A673 (cell line): ENCODE measurements around the gene PRKCB. TPM values are rescaled to one million over a fixed set of nuclear protein-coding genes. Genes with fewer than 3 reads are reported as not detected.

Experiments
- BruUV-seq: library from RNA; stranded (reverse); fragments of 400-500 nt; replicated peaks from 2 replicates; lab custom pipeline; 2021; lab: Mats Ljungman, UMichigan
- CTCF ChIA-PET: fragments of 300-600 bp; sonication (Branson Sonifier 250); formaldehyde crosslinking; loops from one replicate; lab custom pipeline; 2022; ENCODE audit warnings: antibody characterized with exemption; lab: Charles Lee
- POLR2A ChIA-PET: fragments of 300-600 bp; sonication (Branson Sonifier 250); formaldehyde crosslinking; loops from one replicate; lab custom pipeline; 2022; ENCODE audit warnings: antibody characterized with exemption; ENCODE audit not compliant: low non-redundant PET; lab: Charles Lee
- DNase-seq: peaks from one replicate; pipeline ENCODE4 v3.0.0-alpha.2; 2015; ENCODE audit warnings: low spot score
- H3K27ac ChIP-seq: fragments of 200-600 bp; sonication (generic); 2 replicates; pipeline ENCODE4 v1.5.1; 2016; ENCODE audit warnings: mixed run types, low read depth, mild to moderate bottlenecking, mixed read lengths, antibody characterized with exemption, low read length; ENCODE audit not compliant: poor library complexity, severe bottlenecking
- H3K27me3 ChIP-seq: fragments of 200-600 bp; sonication (generic); replicated peaks from 2 replicates; pipeline ENCODE4 v1.6.1; 2017; ENCODE audit warnings: mixed run types, low read depth, mild to moderate bottlenecking, mixed read lengths, antibody characterized with exemption, low read length; ENCODE audit not compliant: insufficient read depth, poor library complexity
- H3K36me3 ChIP-seq: fragments of 200-600 bp; sonication (generic); 2 replicates; pipeline ENCODE4 v1.6.1; 2016; ENCODE audit warnings: mixed run types, mild to moderate bottlenecking, mixed read lengths, antibody characterized with exemption, low read length; ENCODE audit not compliant: insufficient read depth, poor library complexity, severe bottlenecking
- H3K4me1 ChIP-seq: fragments of 200-600 bp; sonication (generic); 2 replicates; pipeline ENCODE4 v1.6.1; 2017; ENCODE audit warnings: mixed run types, mild to moderate bottlenecking, mixed read lengths, antibody characterized with exemption, low read length; ENCODE audit not compliant: insufficient read depth, poor library complexity, severe bottlenecking
- H3K4me3 ChIP-seq: fragments of 200-600 bp; sonication (generic); 2 replicates; pipeline ENCODE4 v1.5.1; 2016; ENCODE audit warnings: low read depth, mixed run types, mild to moderate bottlenecking, mixed read lengths, low read length; ENCODE audit not compliant: poor library complexity, severe bottlenecking
- H3K9me3 ChIP-seq: fragments of 200-600 bp; sonication (generic); 2 replicates; pipeline ENCODE4 v1.6.1; 2016; ENCODE audit warnings: mixed run types, low read depth, mild to moderate bottlenecking, mixed read lengths, antibody characterized with exemption, low read length; ENCODE audit not compliant: poor library complexity, severe bottlenecking
- CTCF ChIP-seq: fragments of 300-800, 200-600 bp; sonication (generic); conservative IDR thresholded peaks from 2 replicates; pipeline ENCODE4 v1.5.1; 2017; ENCODE audit warnings: low read depth, mild to moderate bottlenecking, antibody characterized with exemption, low read length, moderate library complexity, mixed read lengths
- EZH2 ChIP-seq: fragments of 200-600 bp; sonication (generic); IDR thresholded peaks from 2 replicates; pipeline ENCODE4 v1.6.1; 2017; ENCODE audit warnings: borderline replicate concordance, low read depth, mild to moderate bottlenecking, mixed read lengths, antibody characterized with exemption, low read length; ENCODE audit not compliant: poor library complexity, severe bottlenecking
- intact Hi-C: fragments of 100-400 bp; cut with micrococcal nuclease; formaldehyde crosslinking; loops from one replicate; pipeline ENCODE4 v1.10.0; 2022; ENCODE audit not compliant: unreplicated experiment
- total RNA-seq: library from RNA; stranded (reverse); gene quantifications from 2 replicates; pipeline ENCODE4 v1.2.3, GENCODE V29; 2021

The PRKCB gene
- total RNA-seq, 1 experiment from 2014 or later: 171 TPM

DNA sequence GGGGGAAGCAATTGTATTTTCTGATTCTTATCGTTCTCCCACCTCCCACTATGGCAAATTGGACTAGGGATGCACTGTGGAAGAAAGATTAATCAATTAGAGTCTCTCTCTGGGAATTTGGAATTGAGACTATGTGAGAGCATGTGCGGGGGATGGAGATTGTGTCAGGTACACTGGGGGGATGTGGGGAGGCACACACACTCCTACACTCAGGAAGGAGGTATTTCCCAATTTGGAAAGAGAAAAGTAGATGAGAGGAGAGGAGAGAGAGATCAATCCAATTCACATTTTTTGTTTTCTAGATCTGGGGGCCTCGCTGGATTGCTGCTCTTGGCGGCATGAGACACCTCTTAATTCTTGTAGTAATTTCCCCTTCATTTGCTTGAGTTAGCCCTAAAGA is 14.3 kb upstream of the PRKCB start:
- POLR2A ChIA-PET: no interaction called here
- intact Hi-C loops: no loop called here
- BruUV-seq: no TSS peak

DNA sequence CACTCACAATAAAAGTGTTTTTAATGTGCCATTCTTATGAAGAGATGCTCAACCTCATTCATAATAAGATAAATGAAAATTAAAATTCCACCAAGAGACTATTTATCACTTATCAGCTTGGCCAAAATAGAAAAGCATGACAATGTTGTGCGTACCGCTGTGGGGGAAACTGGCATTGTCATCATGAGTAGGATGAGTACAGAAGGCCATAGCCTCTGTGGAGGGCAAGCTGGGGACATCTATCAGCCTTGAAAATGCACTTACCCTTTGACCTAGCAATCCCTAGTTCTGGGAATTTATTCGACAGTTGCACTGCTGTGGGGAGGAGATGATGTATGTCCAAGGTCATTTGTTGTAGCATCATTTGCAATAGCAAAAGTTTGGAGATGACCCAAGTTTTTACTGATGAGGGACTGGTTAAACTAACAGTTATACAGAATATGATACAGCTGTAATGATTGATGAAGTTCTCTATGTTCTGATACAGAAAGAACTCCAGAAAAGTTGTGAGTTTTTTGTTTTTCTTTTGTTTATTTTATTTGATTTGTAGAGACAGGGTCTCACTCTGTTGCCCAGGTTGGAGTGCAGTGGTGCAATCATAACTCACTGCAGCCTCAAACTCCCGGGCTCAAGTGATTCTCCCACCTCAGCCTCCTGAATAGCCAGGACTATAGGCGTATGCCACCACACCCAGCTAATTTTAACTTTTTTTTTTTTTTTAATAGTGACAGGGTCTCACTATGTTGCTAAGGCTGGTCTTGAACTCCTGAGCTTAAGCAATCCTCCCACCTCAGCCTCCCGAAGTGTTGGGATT is 13.7 kb upstream of the PRKCB start:
- ChIA-PET POLR2A (no interaction called here), CTCF (no interaction called here)
- Histone ChIP-seq H3K9me3 (no peaks in the 10 kb centered on the region), H3K27me3 (no peaks in the 10 kb centered on the region), H3K4me3 (no peak overlapping the region), H3K36me3 (no peaks in the 10 kb centered on the region), H3K27ac (no peak overlapping the region), H3K4me1 (peaks cover 4% of the 10 kb centered on the region)
- no TSS peak for BruUV-seq
- no peak for DNase-seq
- no peak for TF ChIP-seq CTCF
- TF ChIP-seq EZH2: no peak
- intact Hi-C loops: no loop called here

More for the DNA sequence above, 14.3 kb upstream of the PRKCB start:
- Histone ChIP-seq H3K27ac (no peak overlapping the region), H3K4me3 (no peak overlapping the region), H3K4me1 (no peaks in the 10 kb centered on the region), H3K9me3 (no peaks in the 10 kb centered on the region), H3K36me3 (no peaks in the 10 kb centered on the region), H3K27me3 (no peaks in the 10 kb centered on the region)
- TF ChIP-seq EZH2 (no peak), CTCF (no peak)
- CTCF ChIA-PET: no interaction called here
- no peak for DNase-seq

- H3K4me3 ChIP-seq: no peak overlapping the region
- no peaks in the 10 kb centered on the region for H3K27me3 ChIP-seq
- intact Hi-C loops: no loop called here
- ChIA-PET CTCF (interaction anchor here (0.6 kb wide), 1 partner anchor 21 kb away, joined by 3 read pairs; no protein-coding TSS in a partner anchor), POLR2A (no interaction called here)
- no TSS peak for BruUV-seq
- DNase-seq: no peak
- H3K27ac ChIP-seq: no peak overlapping the region
- H3K36me3 ChIP-seq: no peaks in the 10 kb centered on the region
- no peak for TF ChIP-seq CTCF
- TF ChIP-seq EZH2: no peak
- H3K4me1 ChIP-seq: peaks cover 5% of the 10 kb centered on the region
- H3K9me3 ChIP-seq: no peaks in the 10 kb centered on the region
Observed at GRCh38 chr16:23823475-23824384, 12.1 kb upstream of the PRKCB start.
